Measurements from ENCODE around the gene QKI.

GRCh38 chr6:163576114-163576513 is 161.6 kb downstream of the QKI start:
- TF ChIP-seq CTCF (IDR thresholded peaks at IDR 0.05; ENCODE audit: poor library complexity) (no peak), EZH2 (IDR thresholded peaks at IDR 0.05; ENCODE audit: borderline replicate concordance) (no peak), EZH2phosphoT487 (IDR thresholded peaks at IDR 0.05; ENCODE audit: low read depth, severe bottlenecking, unreplicated experiment) (no peak)

Data from hepatocyte (in vitro differentiated cells).